HUES64 (cell line): ENCODE measurements around the gene NCKAP5L.

Source experiments
- H3K27ac ChIP-seq: 2 replicates; pipeline ENCODE4 v1.7.0; 2013; ENCODE audit warnings: low read depth, low read length, inconsistent platforms
- H3K27me3 ChIP-seq: 2 replicates; pipeline ENCODE4 v1.6.1; 2013; ENCODE audit warnings: mild to moderate bottlenecking, low read length; ENCODE audit not compliant: insufficient read depth
- H3K36me3 ChIP-seq: 2 replicates; pipeline ENCODE4 v1.6.1; 2013; ENCODE audit warnings: mild to moderate bottlenecking, low read length; ENCODE audit not compliant: insufficient read depth
- H3K4me1 ChIP-seq: 2 replicates; pipeline ENCODE4 v1.6.1; 2013; ENCODE audit warnings: mild to moderate bottlenecking, low read length, moderate library complexity; ENCODE audit not compliant: insufficient read depth
- H3K4me3 ChIP-seq: 2 replicates; pipeline ENCODE4 v1.5.1; 2013; ENCODE audit warnings: mild to moderate bottlenecking, low read length, moderate library complexity
- H3K9ac ChIP-seq: 2 replicates; pipeline ENCODE4 v1.6.1; 2013; ENCODE audit warnings: mild to moderate bottlenecking, low read depth, low read length
- H3K9me3 ChIP-seq: 2 replicates; pipeline ENCODE4 v1.6.1; 2013; ENCODE audit warnings: low read depth, low read length; ENCODE audit not compliant: insufficient read depth
- WGBS: fragments of 150-250, 120-280 bp; methylation state at CpG from one replicate; pipeline ENCODE4 v1.1.7; 2013; ENCODE audit warnings: missing lambda C conversion rate; 5-methylcytosine and 5-hydroxymethylcytosine counted together

The NCKAP5L gene

GRCh38 chr12:49838973-49839633 is 10.9 kb upstream of the NCKAP5L start:
- no peaks in the 10 kb centered on the region for H3K9me3 ChIP-seq
- no peaks in the 10 kb centered on the region for H3K27me3 ChIP-seq
- H3K9ac ChIP-seq, result no peak overlapping the region
- H3K36me3 ChIP-seq, result no peaks in the 10 kb centered on the region
- WGBS, result 56% methylated on average over 3 of the region's 3 CpGs
- H3K4me3 ChIP-seq, result no peak overlapping the region
- H3K4me1 ChIP-seq, result peaks cover 5% of the 10 kb centered on the region; the same call in 1 of the 2 replicates
- no peak overlapping the region for H3K27ac ChIP-seq

- Histone ChIP-seq H3K27ac (no peak overlapping the region), H3K9me3 (no peaks in the 10 kb centered on the region), H3K36me3 (no peaks in the 10 kb centered on the region), H3K27me3 (no peaks in the 10 kb centered on the region), H3K9ac (no peak overlapping the region), H3K4me1 (peaks cover 8% of the 10 kb centered on the region), H3K4me3 (no peak overlapping the region)
- WGBS, result 82% methylated on average over 5 of the region's 5 CpGs
Measured at GRCh38 chr12:49832836-49833421, 4.7 kb upstream of the NCKAP5L start.

GRCh38 chr12:49831717-49832116 is 3.5 kb upstream of the NCKAP5L start:
- H3K27ac ChIP-seq, result no peak overlapping the region
- 91% methylated on average over 2 of the region's 2 CpGs for WGBS

GRCh38 chr12:49827401-49828099 is 663 bp downstream of the NCKAP5L start:
- no peaks in the 10 kb centered on the region for H3K27me3 ChIP-seq
- no peaks in the 10 kb centered on the region for H3K9me3 ChIP-seq
- H3K4me1 ChIP-seq, result peaks cover 31% of the 10 kb centered on the region
- H3K9ac ChIP-seq, result peak overlapping the region; percentile 83
- 0 out of 2 replicates have a peak, but pooled peaks cover 2% of the 10 kb centered on the region for H3K36me3 ChIP-seq
- H3K27ac ChIP-seq, result peak overlapping the region; percentile 16
- H3K4me3 ChIP-seq, result peak overlapping the region; percentile 91
- 2% methylated on average over 28 of the region's 38 CpGs for WGBS

More at GRCh38 chr12:49831717-49832116, 3.5 kb upstream of the NCKAP5L start:
- Histone ChIP-seq H3K27me3 (no peaks in the 10 kb centered on the region), H3K4me1 (peaks cover 11% of the 10 kb centered on the region), H3K4me3 (no peak overlapping the region), H3K9me3 (no peaks in the 10 kb centered on the region), H3K36me3 (no peaks in the 10 kb centered on the region), H3K9ac (no peak overlapping the region)

GRCh38 chr12:49827051-49827400 is 1.2 kb downstream of the NCKAP5L start:
- H3K27ac ChIP-seq, result peak overlapping the region; percentile 16; the same call in 1 of the 2 replicates
- H3K36me3 ChIP-seq, result peaks cover 7% of the 10 kb centered on the region; the same call in 1 of the 2 replicates
- no peaks in the 10 kb centered on the region for H3K9me3 ChIP-seq
- no peaks in the 10 kb centered on the region for H3K27me3 ChIP-seq
- 55% methylated on average over 5 of the region's 6 CpGs for WGBS
- H3K4me1 ChIP-seq, result peaks cover 33% of the 10 kb centered on the region
- H3K4me3 ChIP-seq, result peak overlapping the region; percentile 91
- H3K9ac ChIP-seq, result peak overlapping the region; percentile 83

- no peaks in the 10 kb centered on the region for H3K9me3 ChIP-seq
- peak overlapping the region; percentile 44; the same call in 1 of the 2 replicates for H3K27ac ChIP-seq
- H3K9ac ChIP-seq, result no peak overlapping the region
- no peaks in the 10 kb centered on the region for H3K27me3 ChIP-seq
- H3K36me3 ChIP-seq, result peaks cover 7% of the 10 kb centered on the region; the same call in 1 of the 2 replicates
- 0 out of 2 replicates have a peak overlapping the region, but pooled peaks have one; percentile 91 for H3K4me3 ChIP-seq
- 66% methylated on average over 3 of the region's 4 CpGs for WGBS
- H3K4me1 ChIP-seq, result peaks cover 39% of the 10 kb centered on the region
Measured at GRCh38 chr12:49825971-49826421, 2.2 kb downstream of the NCKAP5L start.

GRCh38 chr12:49825360-49825970 is 2.7 kb downstream of the NCKAP5L start:
- peak overlapping the region; percentile 44; the same call in 1 of the 2 replicates for H3K27ac ChIP-seq
- H3K36me3 ChIP-seq, result peaks cover 7% of the 10 kb centered on the region; the same call in 1 of the 2 replicates
- no peak overlapping the region for H3K9ac ChIP-seq
- H3K27me3 ChIP-seq, result no peaks in the 10 kb centered on the region
- peaks cover 43% of the 10 kb centered on the region for H3K4me1 ChIP-seq
- H3K9me3 ChIP-seq, result no peaks in the 10 kb centered on the region
- H3K4me3 ChIP-seq, result peak overlapping the region; percentile 0; the same call in 1 of the 2 replicates
- WGBS, result 41% methylated on average over 5 of the region's 5 CpGs

GRCh38 chr12:49824895-49825294 is 3.3 kb downstream of the NCKAP5L start:
- H3K4me3 ChIP-seq, result no peak overlapping the region
- H3K9ac ChIP-seq, result no peak overlapping the region
- H3K27me3 ChIP-seq, result no peaks in the 10 kb centered on the region
- peaks cover 43% of the 10 kb centered on the region for H3K4me1 ChIP-seq
- H3K9me3 ChIP-seq, result no peaks in the 10 kb centered on the region
- no peak overlapping the region for H3K27ac ChIP-seq
- peaks cover 7% of the 10 kb centered on the region; the same call in 1 of the 2 replicates for H3K36me3 ChIP-seq
- WGBS, result 90% methylated on average over 4 of the region's 4 CpGs

GRCh38 chr12:49824416-49824815 is 3.8 kb downstream of the NCKAP5L start:
- Histone ChIP-seq H3K9me3 (no peaks in the 10 kb centered on the region), H3K36me3 (peaks cover 7% of the 10 kb centered on the region; the same call in 1 of the 2 replicates), H3K9ac (no peak overlapping the region), H3K27me3 (no peaks in the 10 kb centered on the region), H3K27ac (no peak overlapping the region), H3K4me1 (peaks cover 41% of the 10 kb centered on the region), H3K4me3 (no peak overlapping the region)
- 93% methylated on average over 8 of the region's 8 CpGs for WGBS

- no peak overlapping the region for H3K27ac ChIP-seq
- H3K27me3 ChIP-seq, result no peaks in the 10 kb centered on the region
- WGBS, result 94% methylated on average over 6 of the region's 6 CpGs
- no peak overlapping the region for H3K9ac ChIP-seq
- H3K36me3 ChIP-seq, result peaks cover 7% of the 10 kb centered on the region; the same call in 1 of the 2 replicates
- no peaks in the 10 kb centered on the region for H3K9me3 ChIP-seq
- H3K4me1 ChIP-seq, result peaks cover 36% of the 10 kb centered on the region
- H3K4me3 ChIP-seq, result no peak overlapping the region
Measured at GRCh38 chr12:49823951-49824350, 4.3 kb downstream of the NCKAP5L start.
